Panc1 (cell line): ENCODE data around the gene GPR157.

ENCODE experiments used
- CTCF ChIP-seq: fragments of 450-650 bp; IDR thresholded peaks from 2 replicates; pipeline ENCODE4 v1.5.1; 2017; ENCODE audit warnings: mild to moderate bottlenecking
- POLR2AphosphoS5 ChIP-seq: IDR thresholded peaks from 2 replicates; pipeline ENCODE4 v1.6.1; 2012; ENCODE audit warnings: mild to moderate bottlenecking, low read depth, low read length, moderate library complexity
- REST ChIP-seq, 2 experiments: IDR thresholded peaks; 2 replicates each; pipeline ENCODE4 v1.6.1; 2011 to 2012; ENCODE audit warnings: low read depth in 2 of 2, control low read depth in 1 of 2, low read length in 1 of 2, mild to moderate bottlenecking in 1 of 2, moderate library complexity in 1 of 2; ENCODE audit not compliant: insufficient read depth in 1 of 2
- SIN3A ChIP-seq: IDR thresholded peaks from 2 replicates; pipeline ENCODE4 v1.6.1; 2012; ENCODE audit warnings: low read depth, mild to moderate bottlenecking, low read length, moderate library complexity, borderline replicate concordance; ENCODE audit not compliant: insufficient read depth

GRCh38 chr1:9160079-9160717, 31.3 kb upstream of the GPR157 start:
- TF ChIP-seq CTCF (no peak), REST (IDR thresholded peaks at IDR 0.05; ENCODE audit: insufficient read depth in 1 of 2, low read depth in 2 of 2, low read length in 1 of 2) (no peak), SIN3A (no peak), POLR2AphosphoS5 (no peak)
